ENCODE results near the gene FAM131A. TPM values are rescaled to one million over a fixed set of nuclear protein-coding genes. Genes with fewer than 3 reads are reported as not detected.

Gene FAM131A
- total and polyA plus RNA-seq, 2 of the 4 experiments (the other 2 are of a cell fraction): 10.8 to 19.5 TPM

DNA sequence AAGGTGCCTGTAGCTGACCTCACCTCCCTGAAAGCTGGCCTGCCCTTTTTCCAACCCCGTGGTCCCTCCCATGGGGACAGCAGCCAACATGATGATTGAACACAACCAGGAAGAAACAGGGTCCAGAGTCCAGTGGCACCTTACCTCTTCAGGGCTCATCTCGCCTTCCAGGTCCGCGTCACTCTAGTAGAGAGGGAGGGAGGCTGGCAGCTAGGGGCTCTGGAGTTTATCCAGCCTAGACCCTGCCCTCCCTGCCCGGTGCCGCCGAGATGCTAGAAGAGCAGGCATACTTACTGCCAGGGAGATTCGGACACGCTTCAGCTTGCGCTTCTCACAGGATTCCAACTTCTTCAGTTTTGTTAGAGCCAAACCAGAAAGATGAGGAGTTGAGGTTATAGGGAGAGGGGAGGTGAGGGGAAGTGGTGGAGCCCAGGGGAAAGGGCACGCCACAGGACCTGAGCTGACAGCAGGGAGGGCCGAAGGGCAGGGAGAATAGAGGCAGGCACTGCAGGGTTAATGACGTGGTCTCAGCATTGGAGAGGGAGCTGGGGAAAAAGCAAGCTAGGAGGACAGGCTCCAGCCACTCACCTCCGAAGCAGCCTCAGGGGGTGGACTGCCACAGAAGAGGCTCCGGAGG, 14.9 kb downstream of the FAM131A start:
- Histone ChIP-seq H2AFZ (replicated peaks; ENCODE audit: low read length, poor library complexity) (no peak overlapping the region), H3K56ac (ENCODE audit: extremely low read depth, insufficient read depth, low read length) (no peak overlapping the region), H4K5ac (ENCODE audit: low read depth, low read length) (no peak overlapping the region), H2BK20ac (ENCODE audit: low read depth, low read length) (no peak overlapping the region), H3K4me2 (ENCODE audit: low read depth, low read length) (no peak overlapping the region), H2AK5ac (ENCODE audit: low read depth, low read length) (no peak overlapping the region), H3K27ac (ENCODE audit: insufficient read depth, low read length) (no peak overlapping the region), H2AK9ac (replicated peaks; ENCODE audit: low read depth, low read length, poor library complexity) (no peak overlapping the region), H3K9me3 (ENCODE audit: control insufficient read depth, insufficient read depth, low read length) (no peaks in the 10 kb centered on the region), H3K4ac (ENCODE audit: low read depth, low read length) (no peak overlapping the region), H2BK5ac (ENCODE audit: low read depth, low read length, poor library complexity, severe bottlenecking) (no peak overlapping the region), H3K23ac (ENCODE audit: low read depth, low read length) (no peak overlapping the region), H3K36me3 (ENCODE audit: control insufficient read depth, insufficient read depth, low read length) (peaks cover 20% of the 10 kb centered on the region), H3K4me1 (ENCODE audit: control insufficient read depth, insufficient read depth, low read length) (peaks cover 1% of the 10 kb centered on the region; the same call in 1 of the 2 replicates), H3K4me3 (ENCODE audit: insufficient read depth, low read depth, low read length) (no peak overlapping the region), H4K8ac (ENCODE audit: low read depth in 2 of 2, low read length in 2 of 2) (no peak overlapping the region), H3K9me1 (ENCODE audit: insufficient read depth, low read length) (peaks cover 9% of the 10 kb centered on the region; the same call in 1 of the 2 replicates), H4K20me1 (ENCODE audit: insufficient read depth, low read length) (peaks cover 3% of the 10 kb centered on the region), H3K14ac (replicated peaks; ENCODE audit: low read depth, low read length) (no peak overlapping the region), H3K27me3 (ENCODE audit: control insufficient read depth, insufficient read depth, low read length) (no peaks in the 10 kb centered on the region), H2BK120ac (ENCODE audit: low read depth, low read length) (no peak overlapping the region), H4K91ac (ENCODE audit: insufficient read depth, low read depth, low read length) (no peak overlapping the region), H3K79me1 (ENCODE audit: low read depth in 1 of 2, low read length in 2 of 2) (no peaks in the 10 kb centered on the region), H2BK15ac (ENCODE audit: low read depth, low read length) (no peak overlapping the region), H3K18ac (ENCODE audit: low read depth, low read length) (no peak overlapping the region), H3K9ac (ENCODE audit: low read depth, low read length) (no peak overlapping the region)
- DNase-seq (no peak), ATAC-seq (ENCODE audit: low read depth) (no peak)
- in situ Hi-C loops (cut with MboI; ENCODE audit: low sequenced_read_pairs): no loop called here
- BruUV-seq (replicated peaks): no TSS peak
- POLR2A ChIA-PET (ENCODE audit: unreplicated experiment): no interaction called here
- TF ChIP-seq, protein P1, sequence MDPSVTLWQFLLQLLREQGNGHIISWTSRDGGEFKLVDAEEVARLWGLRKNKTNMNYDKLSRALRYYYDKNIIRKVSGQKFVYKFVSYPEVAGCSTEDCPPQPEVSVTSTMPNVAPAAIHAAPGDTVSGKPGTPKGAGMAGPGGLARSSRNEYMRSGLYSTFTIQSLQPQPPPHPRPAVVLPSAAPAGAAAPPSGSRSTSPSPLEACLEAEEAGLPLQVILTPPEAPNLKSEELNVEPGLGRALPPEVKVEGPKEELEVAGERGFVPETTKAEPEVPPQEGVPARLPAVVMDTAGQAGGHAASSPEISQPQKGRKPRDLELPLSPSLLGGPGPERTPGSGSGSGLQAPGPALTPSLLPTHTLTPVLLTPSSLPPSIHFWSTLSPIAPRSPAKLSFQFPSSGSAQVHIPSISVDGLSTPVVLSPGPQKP (IDR thresholded peaks at IDR 0.05; ENCODE audit: borderline replicate concordance, low read depth, low read length): no peak
- no peak for TF ChIP-seq MAZ (IDR thresholded peaks at IDR 0.05; ENCODE audit: borderline replicate concordance, low read depth, low read length)
- no peak for TF ChIP-seq MAFK (IDR thresholded peaks at IDR 0.05; ENCODE audit: low read depth, low read length)
- TF ChIP-seq RCOR1 (IDR thresholded peaks at IDR 0.05; ENCODE audit: insufficient replicate concordance, low read length): no peak
- intact Hi-C loops (cut with micrococcal nuclease): no loop called here
- CTCF ChIA-PET: no interaction called here
- dilution Hi-C loops (cut with HindIII; ENCODE audit: low sequenced_read_pairs, unreplicated experiment): loop anchor here (25.0 kb wide), 1 partner anchor 185 kb away; no protein-coding TSS in a partner anchor
- WGBS, 2 experiments (ENCODE audit: extremely low coverage in 2 of 2, insufficient read length in 1 of 2): 91% methylated on average over 8 of the region's 15 CpGs; no CpG with 5 or more reads in 1 of the 2 experiments

Measured in IMR-90 (cell line).